Medulla oblongata (tissue), 1 donor: ENCODE results near the gene RPS3A.
"Not testable (repeated sequence)": the region's sequence is repeated elsewhere in the genome, so short reads cannot be mapped to it uniquely, and the experiment has no call there.

ENCODE experiments used
- DNase-seq: peaks from one replicate; pipeline ENCODE4 v3.0.0-alpha.2; 2015; ENCODE audit errors: extremely low spot score

Gene RPS3A

GRCh38 chr4:151099229-151099975, at the start of gene RPS3A:
Gene RPS3A, plus strand, starts transcription at chr4:151099628. Its CDS starts 25 bp downstream, at chr4:151099653.
- DNase-seq, result peak; percentile 98

GRCh38 chr4:151052785-151053184, 46.6 kb upstream of the RPS3A start:
- DNase-seq, result no peak

- no peak for DNase-seq
Measured at GRCh38 chr4:151055539-151055938, 43.9 kb upstream of the RPS3A start.

GRCh38 chr4:151063143-151063542, 36.3 kb upstream of the RPS3A start:
- not testable (repeated sequence) for DNase-seq

- DNase-seq, result no peak
Measured at GRCh38 chr4:151067316-151067970, 32.0 kb upstream of the RPS3A start.

GRCh38 chr4:151074416-151074916, 25.0 kb upstream of the RPS3A start:
- DNase-seq, result no peak

GRCh38 chr4:151077978-151078377, 21.4 kb upstream of the RPS3A start:
- not testable (repeated sequence) for DNase-seq

GRCh38 chr4:151087467-151087866, 12.0 kb upstream of the RPS3A start:
- DNase-seq, result no peak

- no peak for DNase-seq
Measured at GRCh38 chr4:151091047-151091446, 8.4 kb upstream of the RPS3A start.

GRCh38 chr4:151092488-151092887, 6.9 kb upstream of the RPS3A start:
- DNase-seq, result no peak

GRCh38 chr4:151093203-151093602, 6.2 kb upstream of the RPS3A start:
- DNase-seq, result no peak

- no peak for DNase-seq
Measured at GRCh38 chr4:151094290-151094751, 5.1 kb upstream of the RPS3A start.

GRCh38 chr4:151095142-151095541, 4.3 kb upstream of the RPS3A start:
- no peak for DNase-seq

GRCh38 chr4:151097759-151098158, 1.7 kb upstream of the RPS3A start:
- no peak for DNase-seq

- DNase-seq, result no peak
Measured at GRCh38 chr4:151098979-151099228, 524 bp upstream of the RPS3A start.

- peak; percentile 57 for DNase-seq
Measured at GRCh38 chr4:151099976-151100417, 569 bp downstream of the RPS3A start.

GRCh38 chr4:151100531-151100930, 1.1 kb downstream of the RPS3A start:
- peak; percentile 12 for DNase-seq

GRCh38 chr4:151103758-151104157, 4.3 kb downstream of the RPS3A start:
- DNase-seq, result no peak

- no peak for DNase-seq
Measured at GRCh38 chr4:151104621-151105020, 5.2 kb downstream of the RPS3A start.

- no peak for DNase-seq
Measured at GRCh38 chr4:151105454-151106032, 6.1 kb downstream of the RPS3A start.

GRCh38 chr4:151107063-151107462, 7.6 kb downstream of the RPS3A start:
- DNase-seq, result no peak

GRCh38 chr4:151110236-151110635, 10.8 kb downstream of the RPS3A start:
- no peak for DNase-seq

GRCh38 chr4:151114338-151114737, 14.9 kb downstream of the RPS3A start:
- no peak for DNase-seq
